ENCODE measurements around the gene UTP4. TPM values are rescaled to one million over a fixed set of nuclear protein-coding genes. Genes with fewer than 3 reads are reported as not detected.
A peak's percentile ranks its signal among the peaks of the same experiment; 100 is the strongest.

UTP4 gene
- polyA plus RNA-seq, 1 experiment, result 54.2 TPM

DNA sequence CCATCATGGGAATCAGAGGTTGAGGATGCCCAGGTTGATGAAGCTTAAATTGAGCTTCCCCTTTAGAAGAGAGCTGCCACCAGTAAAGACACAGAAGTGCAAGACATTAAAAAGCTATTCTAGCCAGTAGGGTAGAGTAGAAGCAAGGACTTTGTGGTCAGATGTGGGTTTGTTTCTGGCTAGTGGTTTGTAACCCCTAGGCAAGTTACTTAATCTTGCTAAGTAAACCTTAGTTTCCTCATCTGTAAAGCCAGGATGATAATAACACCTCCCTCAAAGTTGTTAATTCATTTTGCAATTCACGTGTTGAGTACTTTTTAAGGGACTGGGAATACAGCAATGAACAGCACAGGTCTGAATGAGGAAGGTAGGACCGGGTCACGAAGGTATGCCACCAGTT is 58.1 kb downstream of the UTP4 start:
- ChIA-PET POLR2A (interaction anchor here (1.7 kb wide), 1 partner anchor 85 kb away, joined by 4 read pairs; no protein-coding TSS in a partner anchor), CTCF (interaction anchor here (1.2 to 4.4 kb wide), 2 partner anchors 96 to 120 kb away, joined by 4 to 26 read pairs; no protein-coding TSS in a partner anchor)
- Histone ChIP-seq H3K9me3 (ENCODE audit: control insufficient read depth, insufficient read depth, low read length) (no peaks in the 10 kb centered on the region), H3K4me3 (ENCODE audit: low read depth, low read length) (no peak overlapping the region), H3K27me3 (ENCODE audit: control insufficient read depth, insufficient read depth, low read length) (no peaks in the 10 kb centered on the region), H3K27ac (ENCODE audit: low read depth, low read length) (no peak overlapping the region)
- TF ChIP-seq, protein P1, sequence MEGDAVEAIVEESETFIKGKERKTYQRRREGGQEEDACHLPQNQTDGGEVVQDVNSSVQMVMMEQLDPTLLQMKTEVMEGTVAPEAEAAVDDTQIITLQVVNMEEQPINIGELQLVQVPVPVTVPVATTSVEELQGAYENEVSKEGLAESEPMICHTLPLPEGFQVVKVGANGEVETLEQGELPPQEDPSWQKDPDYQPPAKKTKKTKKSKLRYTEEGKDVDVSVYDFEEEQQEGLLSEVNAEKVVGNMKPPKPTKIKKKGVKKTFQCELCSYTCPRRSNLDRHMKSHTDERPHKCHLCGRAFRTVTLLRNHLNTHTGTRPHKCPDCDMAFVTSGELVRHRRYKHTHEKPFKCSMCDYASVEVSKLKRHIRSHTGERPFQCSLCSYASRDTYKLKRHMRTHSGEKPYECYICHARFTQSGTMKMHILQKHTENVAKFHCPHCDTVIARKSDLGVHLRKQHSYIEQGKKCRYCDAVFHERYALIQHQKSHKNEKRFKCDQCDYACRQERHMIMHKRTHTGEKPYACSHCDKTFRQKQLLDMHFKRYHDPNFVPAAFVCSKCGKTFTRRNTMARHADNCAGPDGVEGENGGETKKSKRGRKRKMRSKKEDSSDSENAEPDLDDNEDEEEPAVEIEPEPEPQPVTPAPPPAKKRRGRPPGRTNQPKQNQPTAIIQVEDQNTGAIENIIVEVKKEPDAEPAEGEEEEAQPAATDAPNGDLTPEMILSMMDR (IDR thresholded peaks at IDR 0.05; ENCODE audit: low read depth, low read length), result no peak
- DNase-seq (ENCODE audit: low read depth, low spot score), result no peak

DNA sequence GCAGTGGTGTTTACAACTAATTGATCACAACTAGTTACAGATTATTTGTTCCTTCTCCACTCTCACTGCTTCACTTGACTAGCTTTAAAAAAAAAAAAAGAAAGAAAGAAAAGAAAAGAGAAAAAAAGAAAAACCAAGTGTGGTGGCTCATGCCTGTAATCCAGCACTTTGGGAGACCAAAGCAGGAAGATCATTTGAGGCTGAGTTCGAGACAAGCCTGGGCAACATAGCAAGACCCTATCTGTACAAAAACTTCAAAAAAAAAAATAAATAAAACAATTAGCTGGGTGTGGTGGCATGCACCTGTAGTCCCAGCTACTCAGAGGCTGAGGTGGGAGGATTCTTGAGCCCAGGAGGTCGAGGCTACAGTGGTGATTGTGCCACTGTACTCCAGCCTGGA is 58.7 kb downstream of the UTP4 start:
- CTCF ChIA-PET, result interaction anchor here (1.2 kb wide), 1 partner anchor 119 kb away, joined by 4 read pairs; no protein-coding TSS in a partner anchor
- POLR2A ChIA-PET, result interaction anchor here (1.7 kb wide), 1 partner anchor 85 kb away, joined by 4 read pairs; no protein-coding TSS in a partner anchor
- no peaks in the 10 kb centered on the region for H3K9me3 ChIP-seq (ENCODE audit: control insufficient read depth, insufficient read depth, low read length)

DNA sequence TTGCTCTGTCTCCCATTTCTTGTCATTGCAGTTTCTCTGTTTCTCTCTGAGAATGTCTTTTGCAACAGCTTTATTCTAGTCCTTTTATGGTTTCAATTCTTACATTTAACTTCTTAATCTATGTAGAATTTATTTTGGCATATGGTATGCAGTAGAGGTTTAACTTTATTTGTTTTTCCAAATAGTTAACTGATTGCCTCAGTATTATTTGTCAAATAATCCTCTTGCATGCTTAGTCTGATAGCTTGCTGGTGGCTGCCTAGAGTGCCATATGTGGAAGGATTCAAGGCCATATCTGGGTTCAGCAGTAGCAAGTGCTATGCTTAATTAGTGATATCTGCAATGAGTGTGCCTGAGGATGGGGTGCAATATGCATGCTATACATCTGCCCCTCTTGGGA is 61.4 kb downstream of the UTP4 start:
- H3K27ac ChIP-seq (ENCODE audit: low read depth, low read length), result peak overlapping the region; percentile 81

More for the DNA sequence above, 58.7 kb downstream of the UTP4 start:
- no peak for DNase-seq (ENCODE audit: low read depth, low spot score)
- TF ChIP-seq, protein P1 (IDR thresholded peaks at IDR 0.05; ENCODE audit: low read depth, low read length), result no peak
- H3K27me3 ChIP-seq (ENCODE audit: control insufficient read depth, insufficient read depth, low read length), result no peaks in the 10 kb centered on the region
- H3K4me3 ChIP-seq (ENCODE audit: low read depth, low read length), result no peak overlapping the region
- H3K27ac ChIP-seq (ENCODE audit: low read depth, low read length), result peak overlapping the region; percentile 88

DNA sequence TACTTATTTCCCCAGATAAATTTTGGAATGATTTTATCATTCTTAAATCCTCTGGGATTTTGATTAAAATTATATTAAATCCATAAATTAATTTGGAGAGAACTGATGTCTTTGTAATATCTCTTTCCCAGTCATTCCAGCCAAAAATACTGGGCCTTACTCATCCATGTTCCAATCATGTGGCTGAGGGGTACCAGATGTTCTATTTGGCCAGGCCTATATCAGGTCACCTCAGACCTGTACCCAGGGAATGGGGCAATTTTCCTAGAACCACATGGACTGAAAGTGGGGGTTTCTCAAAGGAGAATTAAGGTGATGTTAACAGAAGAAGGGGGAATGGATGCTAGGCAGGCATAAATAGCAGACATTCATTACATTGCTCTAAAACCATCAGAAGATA is 62.0 kb downstream of the UTP4 start:
- H3K27me3 ChIP-seq (ENCODE audit: control insufficient read depth, insufficient read depth, low read length), result no peaks in the 10 kb centered on the region
- TF ChIP-seq, protein P1 (IDR thresholded peaks at IDR 0.05; ENCODE audit: low read depth, low read length), result no peak
- H3K4me3 ChIP-seq (ENCODE audit: low read depth, low read length), result no peak overlapping the region
- no peaks in the 10 kb centered on the region for H3K9me3 ChIP-seq (ENCODE audit: control insufficient read depth, insufficient read depth, low read length)
- ChIA-PET CTCF (no interaction called here), POLR2A (interaction anchor here (1.3 kb wide), 1 partner anchor 23 kb away, joined by 4 read pairs; no protein-coding TSS in a partner anchor)
- no peak overlapping the region for H3K27ac ChIP-seq (ENCODE audit: low read depth, low read length)
- DNase-seq (ENCODE audit: low read depth, low spot score), result no peak

More for the DNA sequence above, 61.4 kb downstream of the UTP4 start:
- Histone ChIP-seq H3K4me3 (ENCODE audit: low read depth, low read length) (no peak overlapping the region), H3K9me3 (ENCODE audit: control insufficient read depth, insufficient read depth, low read length) (no peaks in the 10 kb centered on the region), H3K27me3 (ENCODE audit: control insufficient read depth, insufficient read depth, low read length) (no peaks in the 10 kb centered on the region)
- ChIA-PET POLR2A (interaction anchor here (0.6 to 1.3 kb wide), 2 partner anchors 24 to 78 kb away, joined by 4 to 6 read pairs; no protein-coding TSS in a partner anchor), CTCF (no interaction called here)
- DNase-seq (ENCODE audit: low read depth, low spot score), result no peak
- TF ChIP-seq, protein P1 (IDR thresholded peaks at IDR 0.05; ENCODE audit: low read depth, low read length), result no peak

DNA sequence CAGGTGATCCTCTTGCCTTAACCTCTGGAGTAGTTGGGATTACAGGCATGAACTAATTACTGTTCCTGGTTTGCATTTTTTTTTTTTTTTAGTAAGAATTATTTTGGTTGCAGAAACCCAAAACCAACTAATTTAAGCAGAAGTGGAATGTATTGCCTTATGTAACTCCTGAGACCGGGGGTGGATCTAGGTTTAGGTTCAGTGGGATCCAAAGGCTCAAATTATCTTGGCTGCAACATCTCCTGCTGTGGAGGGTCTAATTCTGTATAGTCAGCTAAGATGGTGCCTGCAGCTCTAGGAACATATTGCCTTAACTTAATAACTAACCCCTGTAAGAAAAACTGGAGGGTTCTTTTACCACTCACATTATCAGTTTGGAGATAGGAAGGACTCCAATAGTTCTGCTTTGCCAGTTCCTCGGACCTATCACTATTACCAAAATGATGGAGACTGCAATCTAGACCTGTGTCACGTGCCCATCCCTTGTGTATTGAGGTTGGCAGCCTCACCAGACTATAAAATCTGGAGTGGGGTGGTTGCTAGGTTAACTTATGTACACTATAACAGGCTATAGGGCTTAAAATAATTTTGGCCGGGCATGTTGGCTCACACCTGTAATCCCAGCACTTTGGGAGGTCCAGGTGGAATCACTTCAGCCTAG is 63.0 kb downstream of the UTP4 start:
- ChIA-PET CTCF (interaction anchor here (0.6 kb wide), 1 partner anchor 50 kb away, joined by 3 read pairs; no protein-coding TSS in a partner anchor), POLR2A (interaction anchor here (0.6 kb wide), 1 partner anchor 86 kb away, joined by 4 read pairs; no protein-coding TSS in a partner anchor)
- no peak for DNase-seq (ENCODE audit: low read depth, low spot score)
- Histone ChIP-seq H3K4me3 (ENCODE audit: low read depth, low read length) (no peak overlapping the region), H3K9me3 (ENCODE audit: control insufficient read depth, insufficient read depth, low read length) (no peaks in the 10 kb centered on the region), H3K27ac (ENCODE audit: low read depth, low read length) (no peak overlapping the region), H3K27me3 (ENCODE audit: control insufficient read depth, insufficient read depth, low read length) (no peaks in the 10 kb centered on the region)
- TF ChIP-seq, protein P1 (IDR thresholded peaks at IDR 0.05; ENCODE audit: low read depth, low read length), result no peak

All from AG04450 (cell line).